NCI-H2196 treated with DMSO at 0.1 percent for 48 hours (cell line): ENCODE results near the gene RPS16.
A peak's percentile ranks its signal among the peaks of the same experiment; 100 is the strongest.

Experiments
- DNase-seq: peaks from one replicate; lab custom pipeline; 2025; ENCODE audit not compliant: unreplicated experiment; lab: John Stamatoyannopoulos, UW

RPS16 gene

DNA sequence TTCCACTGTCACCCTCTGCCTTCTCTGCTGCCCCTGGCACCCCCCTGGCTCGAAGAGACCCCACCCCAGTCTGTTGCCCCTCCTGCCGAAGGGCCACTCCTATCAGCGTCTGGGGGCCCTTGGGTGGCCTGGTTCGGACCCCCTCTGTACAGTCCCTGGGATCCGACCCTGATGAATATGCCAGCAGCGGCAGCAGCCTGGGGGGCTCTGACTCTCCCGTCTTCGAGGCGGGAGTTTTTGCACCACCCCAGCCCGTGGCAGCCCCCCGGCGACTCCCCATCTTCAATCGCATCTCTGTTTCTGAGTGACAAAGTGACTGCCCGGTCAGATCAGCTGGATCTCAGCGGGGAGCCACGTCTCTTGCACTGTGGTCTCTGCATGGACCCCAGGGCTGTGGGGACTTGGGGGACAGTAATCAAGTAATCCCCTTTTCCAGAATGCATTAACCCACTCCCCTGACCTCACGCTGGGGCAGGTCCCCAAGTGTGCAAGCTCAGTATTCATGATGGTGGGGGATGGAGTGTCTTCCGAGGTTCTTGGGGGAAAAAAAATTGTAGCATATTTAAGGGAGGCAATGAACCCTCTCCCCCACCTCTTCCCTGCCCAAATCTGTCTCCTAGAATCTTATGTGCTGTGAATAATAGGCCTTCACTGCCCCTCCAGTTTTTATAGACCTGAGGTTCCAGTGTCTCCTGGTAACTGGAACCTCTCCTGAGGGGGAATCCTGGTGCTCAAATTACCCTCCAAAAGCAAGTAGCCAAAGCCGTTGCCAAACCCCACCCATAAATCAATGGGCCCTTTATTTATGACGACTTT is 27.1 kb downstream of the RPS16 start:
- DNase-seq: peak; percentile 26

DNA sequence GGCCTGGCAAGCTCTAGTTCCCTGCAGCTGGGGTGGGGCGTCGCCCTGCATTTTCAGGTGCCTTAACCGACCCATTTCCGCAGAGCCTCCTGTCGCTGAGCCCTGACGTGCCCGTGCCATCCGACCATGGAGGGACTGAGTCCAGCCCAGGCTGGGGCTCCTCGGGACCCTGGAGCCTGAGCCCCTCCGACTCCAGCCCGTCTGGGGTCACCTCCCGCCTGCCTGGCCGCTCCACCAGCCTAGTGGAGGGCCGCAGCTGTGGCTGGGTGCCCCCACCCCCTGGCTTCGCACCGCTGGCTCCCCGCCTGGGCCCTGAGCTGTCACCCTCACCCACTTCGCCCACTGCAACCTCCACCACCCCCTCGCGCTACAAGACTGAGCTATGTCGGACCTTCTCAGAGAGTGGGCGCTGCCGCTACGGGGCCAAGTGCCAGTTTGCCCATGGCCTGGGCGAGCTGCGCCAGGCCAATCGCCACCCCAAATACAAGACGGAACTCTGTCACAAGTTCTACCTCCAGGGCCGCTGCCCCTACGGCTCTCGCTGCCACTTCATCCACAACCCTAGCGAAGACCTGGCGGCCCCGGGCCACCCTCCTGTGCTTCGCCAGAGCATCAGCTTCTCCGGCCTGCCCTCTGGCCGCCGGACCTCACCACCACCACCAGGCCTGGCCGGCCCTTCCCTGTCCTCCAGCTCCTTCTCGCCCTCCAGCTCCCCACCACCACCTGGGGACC is 27.9 kb downstream of the RPS16 start:
- no peak for DNase-seq

- DNase-seq: no peak
Measured at GRCh38 chr19:39407410-39407659, 28.4 kb downstream of the RPS16 start.

DNA sequence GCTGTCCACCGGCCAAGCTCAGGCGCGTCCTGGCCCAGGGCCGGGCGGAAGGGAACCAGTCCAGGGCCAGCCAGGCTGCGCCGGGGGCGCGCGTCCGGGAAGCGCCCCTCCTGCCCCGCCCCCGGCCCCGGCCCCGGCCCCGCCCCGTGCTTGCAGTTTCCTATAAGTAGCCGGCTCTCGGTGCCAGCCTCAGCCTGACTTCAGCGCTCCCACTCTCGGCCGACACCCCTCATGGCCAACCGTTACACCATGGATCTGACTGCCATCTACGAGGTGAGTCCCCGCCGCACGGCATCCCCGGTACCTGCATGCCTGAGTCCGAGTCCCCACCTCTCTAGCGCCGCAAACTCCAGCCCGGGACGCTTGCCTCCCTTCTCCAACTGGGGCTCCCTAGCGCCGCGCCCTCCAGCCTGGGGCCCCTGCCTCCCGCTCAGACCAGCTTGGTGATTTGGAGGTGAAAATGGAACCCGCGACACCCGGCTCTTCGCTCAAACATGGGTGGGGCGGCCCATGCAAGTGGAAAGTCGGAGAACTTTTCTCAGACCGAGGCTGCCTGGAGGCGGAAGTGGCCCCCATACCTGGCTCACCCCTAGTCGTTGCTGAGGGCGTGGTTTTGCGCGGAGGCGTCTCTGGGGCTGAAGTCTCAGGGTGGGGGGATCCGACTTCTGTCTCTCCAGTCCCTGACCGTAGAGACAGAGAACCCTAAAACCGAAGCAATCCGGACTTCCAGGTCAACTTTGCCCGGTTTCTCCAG is 28.9 kb downstream of the RPS16 start, which contains the start of gene ZFP36:
Gene ZFP36, plus strand, starts transcription at position 192 of the 754 bp plus-strand sequence. Its CDS starts 58 bp downstream, at position 250.
- DNase-seq: peak; percentile 49

DNA sequence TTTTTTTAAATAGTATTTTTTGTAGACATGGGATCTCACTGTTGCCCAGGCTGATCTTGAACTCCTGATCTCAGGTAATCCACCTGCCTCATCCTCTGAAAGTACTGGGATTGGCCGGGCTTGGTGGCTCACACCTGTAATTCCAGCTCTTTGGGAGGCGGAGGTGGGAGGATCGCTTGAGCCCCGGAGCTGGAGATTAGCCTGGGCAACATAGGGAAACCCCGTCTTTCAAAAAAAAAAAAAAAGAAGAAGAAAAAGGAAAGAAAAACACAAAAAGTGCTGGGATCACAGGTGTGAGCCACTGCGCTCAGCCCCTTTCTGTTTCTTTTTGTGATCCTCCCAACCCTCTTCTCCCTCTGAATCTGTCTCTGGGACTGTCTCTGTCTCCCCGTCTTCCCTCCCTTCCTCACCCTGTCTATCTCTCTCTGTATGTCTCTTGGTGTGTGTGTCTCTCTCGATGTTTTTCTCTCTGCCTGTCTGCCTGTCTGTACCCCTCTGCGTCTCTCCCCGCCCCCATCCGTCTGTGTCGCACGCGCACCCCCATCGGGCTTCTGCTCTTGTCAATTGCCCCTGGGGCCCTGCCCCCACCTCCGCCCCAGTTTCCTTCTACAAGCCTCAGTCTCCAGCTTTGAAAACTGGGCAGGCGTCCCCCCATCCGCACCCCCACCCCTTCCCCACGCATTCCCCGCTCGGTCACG is 29.6 kb downstream of the RPS16 start:
- no peak for DNase-seq

DNA sequence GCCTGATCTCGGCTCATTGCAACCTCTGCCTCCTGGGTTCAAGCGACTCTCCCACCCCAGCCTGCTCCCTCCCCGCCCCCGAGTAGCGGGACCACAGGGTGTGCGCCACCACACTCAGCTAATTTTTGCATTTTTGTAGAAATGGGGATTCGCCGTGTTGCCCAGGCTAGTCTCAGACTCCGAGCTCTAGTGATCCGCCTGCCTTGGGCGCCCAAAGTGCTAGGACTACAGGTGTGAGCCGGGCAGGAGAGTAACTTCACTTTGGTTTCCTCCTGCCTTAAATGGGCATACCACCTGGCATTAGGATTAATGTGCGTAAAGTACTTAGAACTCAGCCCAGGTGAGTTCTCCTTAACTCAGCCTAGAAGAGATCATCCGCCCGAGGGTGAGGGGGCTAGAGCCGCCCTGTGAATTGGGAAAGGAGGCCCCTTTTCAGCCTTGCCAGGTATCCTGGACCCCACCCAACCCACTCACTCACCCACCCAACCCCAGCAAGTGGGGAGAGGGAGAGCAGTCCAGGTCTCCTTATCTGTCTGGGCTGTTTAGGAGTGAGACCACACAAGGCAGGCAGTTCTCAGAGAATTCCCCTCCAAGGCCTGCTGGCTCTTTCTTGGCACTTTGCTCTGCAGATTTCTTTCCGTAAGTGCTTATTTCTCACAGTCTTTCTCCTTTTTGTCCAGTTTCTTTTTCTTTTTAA is 30.3 kb downstream of the RPS16 start:
- DNase-seq: no peak

DNA sequence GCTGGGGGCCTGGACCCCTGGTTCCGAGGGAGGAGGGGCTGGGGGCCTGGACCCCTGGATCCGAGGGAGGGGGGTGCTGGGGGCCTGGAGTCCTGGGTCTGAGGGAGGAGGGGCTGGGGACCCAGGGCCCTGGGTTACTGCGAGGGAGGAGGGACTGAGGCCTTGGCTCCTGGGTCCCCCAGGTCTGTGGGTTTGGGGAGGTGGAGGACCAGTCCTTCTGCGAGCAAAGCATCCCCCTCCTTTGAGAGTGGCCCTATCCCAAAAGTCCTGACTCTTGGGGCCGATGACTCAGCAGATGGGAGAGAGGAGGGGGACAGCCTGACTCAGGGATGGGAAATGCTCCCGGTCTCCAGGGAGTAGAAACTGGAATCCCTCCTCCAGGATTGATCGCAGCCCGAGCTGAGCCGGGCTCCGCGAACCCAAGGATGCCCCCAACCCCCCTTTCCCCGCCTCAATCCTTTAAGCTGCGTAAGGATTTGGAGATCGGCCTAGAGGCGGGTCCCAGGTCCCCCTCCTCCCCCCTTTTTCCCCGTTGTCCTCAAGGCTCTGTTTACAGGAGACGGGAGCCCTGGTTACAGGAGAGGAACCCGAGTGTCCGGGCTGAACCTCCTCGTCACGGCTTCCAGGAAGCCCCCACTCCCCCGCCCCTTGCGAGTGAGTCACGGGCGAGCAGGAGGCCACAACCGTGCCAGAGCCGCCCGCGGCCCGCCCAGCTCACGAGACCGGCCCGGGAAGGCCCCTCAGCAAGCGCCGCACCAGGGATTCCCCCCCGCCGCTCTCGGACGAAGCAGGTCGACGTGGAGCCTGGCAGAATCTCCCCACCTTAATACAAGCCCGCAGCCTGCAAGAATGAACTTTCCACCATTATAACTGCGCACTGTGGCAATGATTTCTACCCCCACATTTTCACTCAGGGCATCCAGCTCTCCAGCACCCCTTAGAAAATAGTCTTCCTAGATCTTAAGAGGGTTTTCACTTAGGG is 32.1 kb downstream of the RPS16 start:
- no peak for DNase-seq

- DNase-seq: peak; percentile 73
Measured at GRCh38 chr19:39402346-39403300, 33.1 kb downstream of the RPS16 start.

DNA sequence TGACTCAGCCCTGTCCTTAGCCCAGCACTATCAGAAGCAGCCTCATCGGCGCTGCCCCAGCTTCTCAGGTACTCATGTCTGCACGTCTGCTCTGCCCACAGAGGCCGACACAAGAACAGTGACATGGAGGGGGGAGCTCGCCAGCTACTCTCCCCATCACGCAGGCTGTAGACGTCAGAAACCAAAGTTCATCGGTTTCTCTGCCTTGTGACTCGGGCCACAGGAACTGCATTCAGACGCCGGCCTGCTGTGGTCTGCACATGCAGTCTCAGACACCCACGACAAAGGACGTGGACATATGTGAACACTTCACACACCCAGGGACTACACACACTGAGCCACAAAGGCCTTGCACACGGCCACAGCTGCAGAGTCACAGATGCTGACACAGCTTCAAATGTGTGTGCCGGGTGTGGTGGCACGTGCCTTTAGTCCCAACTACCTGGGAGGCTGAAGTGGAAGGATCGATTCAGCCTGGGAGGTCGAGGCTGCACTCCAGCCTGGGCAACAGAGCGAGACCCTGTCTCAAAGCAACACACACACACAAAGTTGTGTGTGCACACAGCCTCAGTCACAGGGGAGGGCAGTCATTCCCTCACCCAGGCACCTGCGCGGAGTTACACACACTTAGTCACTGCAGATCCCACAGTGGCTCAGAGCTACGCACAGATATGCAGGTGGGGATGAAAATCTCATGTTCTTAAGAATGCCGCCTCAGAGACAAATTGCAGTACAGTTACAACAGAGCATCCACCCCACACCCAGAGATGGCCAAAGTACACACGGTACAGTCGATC is 34.0 kb downstream of the RPS16 start:
- no peak for DNase-seq

- no peak for DNase-seq
Measured at GRCh38 chr19:39401070-39401548, 34.6 kb downstream of the RPS16 start.

GRCh38 chr19:39400061-39400460 is 35.7 kb downstream of the RPS16 start:
- no peak for DNase-seq

DNA sequence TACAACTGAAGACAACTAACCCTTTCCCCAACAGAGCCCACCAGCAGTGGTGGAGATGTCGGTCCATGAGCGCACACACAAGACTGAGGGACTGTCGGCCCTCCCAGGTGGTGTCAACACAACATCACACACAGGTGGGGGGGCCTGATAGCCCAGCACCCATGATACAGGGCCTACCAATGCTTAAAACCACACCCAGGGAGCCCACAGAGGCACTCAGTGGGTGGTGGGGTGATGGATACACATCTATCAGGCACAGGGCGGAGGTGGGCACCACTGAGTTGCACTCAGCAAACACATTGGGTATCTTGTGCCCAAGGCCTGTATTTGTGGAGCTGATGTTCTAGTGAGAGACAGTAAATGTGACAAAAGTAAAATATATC is 36.1 kb downstream of the RPS16 start:
- DNase-seq: no peak

GRCh38 chr19:39398297-39398864 is 37.4 kb downstream of the RPS16 start:
- no peak for DNase-seq

DNA sequence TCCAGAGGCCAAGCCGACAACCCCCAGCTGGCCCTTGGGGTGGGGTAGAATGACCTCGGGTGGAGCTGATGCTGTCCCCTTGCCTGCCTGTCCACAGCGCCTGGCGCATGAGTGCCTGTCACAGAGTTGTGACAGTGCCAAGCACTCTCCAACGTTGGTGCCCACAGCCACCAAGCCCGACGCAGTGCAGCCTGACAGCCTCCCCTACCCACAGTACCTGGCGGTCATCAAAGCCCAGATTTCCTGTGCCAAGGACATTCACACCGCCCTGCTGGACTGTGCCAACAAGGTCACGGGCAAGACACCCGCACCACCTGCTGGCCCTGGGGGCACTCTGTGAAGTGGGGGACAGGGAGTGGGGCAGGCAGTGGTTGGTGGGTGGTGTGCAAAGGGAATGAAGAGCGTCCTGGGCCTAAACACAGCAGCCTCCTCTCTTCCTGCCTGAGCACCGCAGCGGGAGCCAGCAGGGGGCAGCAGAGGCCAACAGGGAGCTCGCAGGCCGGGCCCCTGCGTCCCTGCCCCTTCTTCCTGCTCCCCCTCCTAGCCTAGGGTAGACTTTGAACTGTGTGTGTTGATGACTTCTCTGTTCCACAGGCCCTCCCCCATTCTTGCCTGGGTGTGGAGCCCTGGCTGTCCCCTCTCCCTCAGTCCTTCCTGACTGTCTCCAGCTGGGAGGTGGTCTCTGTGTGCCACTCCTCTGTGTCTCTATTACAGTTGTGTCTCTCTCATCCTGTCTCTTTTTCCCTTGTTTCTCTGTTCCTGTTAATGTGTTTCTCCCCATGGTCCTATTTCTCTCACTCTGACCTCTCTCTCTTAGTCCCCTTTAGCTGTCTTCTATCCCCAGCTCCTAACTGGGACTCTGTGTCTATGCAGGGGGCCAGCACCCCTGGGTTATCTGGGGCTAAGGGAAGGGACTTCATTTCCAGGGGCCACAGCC is 38.1 kb downstream of the RPS16 start:
- DNase-seq: peak; percentile 62

GRCh38 chr19:39390751-39391437 is 44.9 kb downstream of the RPS16 start, which contains the start of the genes MED29 and PAF1:
Gene MED29 (plus strand): TSS chr19:39391378. CDS start chr19:39391423, 45 bp downstream.
Gene PAF1 (minus strand): TSS chr19:39391106. CDS start chr19:39390864, 242 bp downstream.
- peak; percentile 99 for DNase-seq
